A673 (cell line): ENCODE results near the gene MAEA. TPM values are rescaled to one million over a fixed set of nuclear protein-coding genes. Genes with fewer than 3 reads are reported as not detected.

Source experiments
- BruUV-seq: library from RNA; stranded (reverse); fragments of 400-500 nt; replicated peaks from 2 replicates; lab custom pipeline; 2021; lab: Mats Ljungman, UMichigan
- CTCF ChIA-PET: fragments of 300-600 bp; sonication (Branson Sonifier 250); formaldehyde crosslinking; loops from one replicate; lab custom pipeline; 2022; ENCODE audit warnings: antibody characterized with exemption; lab: Charles Lee
- POLR2A ChIA-PET: fragments of 300-600 bp; sonication (Branson Sonifier 250); formaldehyde crosslinking; loops from one replicate; lab custom pipeline; 2022; ENCODE audit warnings: antibody characterized with exemption; ENCODE audit not compliant: low non-redundant PET; lab: Charles Lee
- DNase-seq: peaks from one replicate; pipeline ENCODE4 v3.0.0-alpha.2; 2015; ENCODE audit warnings: low spot score
- H3K27ac ChIP-seq: fragments of 200-600 bp; sonication (generic); 2 replicates; pipeline ENCODE4 v1.5.1; 2016; ENCODE audit warnings: mixed run types, low read depth, mild to moderate bottlenecking, mixed read lengths, antibody characterized with exemption, low read length; ENCODE audit not compliant: poor library complexity, severe bottlenecking
- H3K27me3 ChIP-seq: fragments of 200-600 bp; sonication (generic); replicated peaks from 2 replicates; pipeline ENCODE4 v1.6.1; 2017; ENCODE audit warnings: mixed run types, low read depth, mild to moderate bottlenecking, mixed read lengths, antibody characterized with exemption, low read length; ENCODE audit not compliant: insufficient read depth, poor library complexity
- H3K36me3 ChIP-seq: fragments of 200-600 bp; sonication (generic); 2 replicates; pipeline ENCODE4 v1.6.1; 2016; ENCODE audit warnings: mixed run types, mild to moderate bottlenecking, mixed read lengths, antibody characterized with exemption, low read length; ENCODE audit not compliant: insufficient read depth, poor library complexity, severe bottlenecking
- H3K4me1 ChIP-seq: fragments of 200-600 bp; sonication (generic); 2 replicates; pipeline ENCODE4 v1.6.1; 2017; ENCODE audit warnings: mixed run types, mild to moderate bottlenecking, mixed read lengths, antibody characterized with exemption, low read length; ENCODE audit not compliant: insufficient read depth, poor library complexity, severe bottlenecking
- H3K4me3 ChIP-seq: fragments of 200-600 bp; sonication (generic); 2 replicates; pipeline ENCODE4 v1.5.1; 2016; ENCODE audit warnings: low read depth, mixed run types, mild to moderate bottlenecking, mixed read lengths, low read length; ENCODE audit not compliant: poor library complexity, severe bottlenecking
- H3K9me3 ChIP-seq: fragments of 200-600 bp; sonication (generic); 2 replicates; pipeline ENCODE4 v1.6.1; 2016; ENCODE audit warnings: mixed run types, low read depth, mild to moderate bottlenecking, mixed read lengths, antibody characterized with exemption, low read length; ENCODE audit not compliant: poor library complexity, severe bottlenecking
- EZH2 ChIP-seq: fragments of 200-600 bp; sonication (generic); IDR thresholded peaks from 2 replicates; pipeline ENCODE4 v1.6.1; 2017; ENCODE audit warnings: borderline replicate concordance, low read depth, mild to moderate bottlenecking, mixed read lengths, antibody characterized with exemption, low read length; ENCODE audit not compliant: poor library complexity, severe bottlenecking
- intact Hi-C: fragments of 100-400 bp; cut with micrococcal nuclease; formaldehyde crosslinking; loops from one replicate; pipeline ENCODE4 v1.10.0; 2022; ENCODE audit not compliant: unreplicated experiment
- total RNA-seq: library from RNA; stranded (reverse); gene quantifications from 2 replicates; pipeline ENCODE4 v1.2.3, GENCODE V29; 2021
- TF ChIP-seq, protein P1 (sequence below): fragments of 300-800, 200-600 bp; sonication (generic); conservative IDR thresholded peaks from 2 replicates; pipeline ENCODE4 v1.5.1; 2017; ENCODE audit warnings: low read depth, mild to moderate bottlenecking, antibody characterized with exemption, low read length, moderate library complexity, mixed read lengths

MAEA gene
- total RNA-seq, 1 experiment from 2014 or later, result 87.0 TPM

- TF ChIP-seq EZH2, result no peak
- TF ChIP-seq, protein P1, sequence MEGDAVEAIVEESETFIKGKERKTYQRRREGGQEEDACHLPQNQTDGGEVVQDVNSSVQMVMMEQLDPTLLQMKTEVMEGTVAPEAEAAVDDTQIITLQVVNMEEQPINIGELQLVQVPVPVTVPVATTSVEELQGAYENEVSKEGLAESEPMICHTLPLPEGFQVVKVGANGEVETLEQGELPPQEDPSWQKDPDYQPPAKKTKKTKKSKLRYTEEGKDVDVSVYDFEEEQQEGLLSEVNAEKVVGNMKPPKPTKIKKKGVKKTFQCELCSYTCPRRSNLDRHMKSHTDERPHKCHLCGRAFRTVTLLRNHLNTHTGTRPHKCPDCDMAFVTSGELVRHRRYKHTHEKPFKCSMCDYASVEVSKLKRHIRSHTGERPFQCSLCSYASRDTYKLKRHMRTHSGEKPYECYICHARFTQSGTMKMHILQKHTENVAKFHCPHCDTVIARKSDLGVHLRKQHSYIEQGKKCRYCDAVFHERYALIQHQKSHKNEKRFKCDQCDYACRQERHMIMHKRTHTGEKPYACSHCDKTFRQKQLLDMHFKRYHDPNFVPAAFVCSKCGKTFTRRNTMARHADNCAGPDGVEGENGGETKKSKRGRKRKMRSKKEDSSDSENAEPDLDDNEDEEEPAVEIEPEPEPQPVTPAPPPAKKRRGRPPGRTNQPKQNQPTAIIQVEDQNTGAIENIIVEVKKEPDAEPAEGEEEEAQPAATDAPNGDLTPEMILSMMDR, result no peak
- Histone ChIP-seq H3K4me1 (no peaks in the 10 kb centered on the region), H3K27ac (no peak overlapping the region), H3K4me3 (no peak overlapping the region), H3K9me3 (peaks cover 55% of the 10 kb centered on the region), H3K36me3 (peaks cover 16% of the 10 kb centered on the region), H3K27me3 (no peaks in the 10 kb centered on the region)
- ChIA-PET POLR2A (no interaction called here), CTCF (no interaction called here)
- DNase-seq, result no peak
- BruUV-seq, result no TSS peak
- intact Hi-C loops, result no loop called here
Measured at GRCh38 chr4:1255151-1255550, 34.5 kb upstream of the MAEA start.

DNA sequence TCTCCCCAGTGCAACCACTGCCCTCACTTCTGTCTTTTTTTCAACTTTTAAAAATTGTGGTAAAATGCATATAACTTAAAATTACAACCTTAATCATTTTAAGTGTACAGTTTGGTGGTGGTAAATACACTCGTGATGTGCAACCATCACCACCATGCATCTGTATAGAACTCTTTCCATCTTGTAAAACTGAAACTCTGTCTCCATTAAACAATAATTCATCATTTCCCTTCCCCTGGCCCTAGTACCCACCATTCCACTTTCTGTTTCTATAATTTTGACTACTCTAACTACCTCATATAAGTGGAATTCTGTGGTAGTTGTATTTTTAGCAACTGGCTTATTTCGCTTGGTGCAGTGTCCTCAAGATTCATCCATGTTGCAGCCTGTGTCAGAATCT, 34.0 kb upstream of the MAEA start:
- CTCF ChIA-PET, result no interaction called here

GRCh38 chr4:1258457-1258856, 31.2 kb upstream of the MAEA start:
- CTCF ChIA-PET, result no interaction called here
- no peak for DNase-seq
- Histone ChIP-seq H3K27me3 (no peaks in the 10 kb centered on the region), H3K27ac (no peak overlapping the region), H3K4me1 (no peaks in the 10 kb centered on the region), H3K36me3 (no peaks in the 10 kb centered on the region), H3K4me3 (no peak overlapping the region), H3K9me3 (peaks cover 24% of the 10 kb centered on the region)
- BruUV-seq, result no TSS peak
- intact Hi-C loops, result no loop called here
- TF ChIP-seq, protein P1, result no peak; the same call in 1 of the 2 replicates
- no peak for TF ChIP-seq EZH2
- POLR2A ChIA-PET, result no interaction called here

More for the DNA sequence above, 34.0 kb upstream of the MAEA start:
- peaks cover 12% of the 10 kb centered on the region for H3K36me3 ChIP-seq
- POLR2A ChIA-PET, result no interaction called here
- H3K27me3 ChIP-seq, result no peaks in the 10 kb centered on the region
- no peaks in the 10 kb centered on the region for H3K4me1 ChIP-seq
- H3K4me3 ChIP-seq, result no peak overlapping the region
- no peak for DNase-seq
- peaks cover 49% of the 10 kb centered on the region for H3K9me3 ChIP-seq
- intact Hi-C loops, result no loop called here
- H3K27ac ChIP-seq, result no peak overlapping the region
- TF ChIP-seq EZH2, result no peak
- BruUV-seq, result no TSS peak

DNA sequence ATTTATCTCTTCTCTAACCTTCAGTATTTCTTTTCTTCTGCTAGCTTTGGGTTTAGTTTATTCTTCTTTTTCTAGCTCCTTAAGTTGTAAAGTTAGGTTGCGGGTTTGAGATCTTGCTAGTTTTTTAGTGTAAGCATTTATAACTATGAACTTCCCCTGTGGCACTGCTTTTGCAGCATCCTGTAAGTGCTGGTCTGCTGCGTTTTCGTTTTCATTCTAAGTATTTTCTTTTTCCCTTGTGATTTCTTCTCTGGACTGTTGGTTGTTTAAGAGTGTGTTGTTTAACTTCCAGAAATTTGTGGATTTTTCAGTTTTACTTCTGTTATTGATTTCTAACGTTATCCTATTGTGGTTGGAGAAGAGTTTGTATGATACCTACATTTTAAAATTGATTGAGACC, 29.7 kb upstream of the MAEA start:
- POLR2A ChIA-PET, result no interaction called here
- intact Hi-C loops, result no loop called here
- CTCF ChIA-PET, result no interaction called here

More for the DNA sequence above, 29.7 kb upstream of the MAEA start:
- Histone ChIP-seq H3K4me1 (no peaks in the 10 kb centered on the region), H3K4me3 (no peak overlapping the region), H3K9me3 (peaks cover 10% of the 10 kb centered on the region), H3K27me3 (no peaks in the 10 kb centered on the region), H3K27ac (no peak overlapping the region), H3K36me3 (no peaks in the 10 kb centered on the region)
- BruUV-seq, result no TSS peak
- no peak for TF ChIP-seq EZH2
- TF ChIP-seq, protein P1, result no peak
- DNase-seq, result no peak
